K562 (cell line): ENCODE data around the gene ADAT1. TPM values are rescaled to one million over a fixed set of nuclear protein-coding genes. Genes with fewer than 3 reads are reported as not detected.

Experiments
- ATF4 ChIP-seq: fragments of 450-650 bp; formaldehyde crosslinking; IDR thresholded peaks from 2 replicates; pipeline ENCODE4 v1.4.0; 2022; ENCODE audit warnings: mild to moderate bottlenecking, moderate library complexity
- CUX1 ChIP-seq: fragments of 200-800 bp; sonication (Bioruptor generic); IDR thresholded peaks from 2 replicates; pipeline ENCODE4 v1.6.1; 2016; ENCODE audit warnings: missing genetic modification characterization, missing compliant biosample characterization
- GATAD2B ChIP-seq: fragments of 450-650 bp; IDR thresholded peaks from 2 replicates; pipeline ENCODE4 v1.6.1; 2017; ENCODE audit warnings: mild to moderate bottlenecking, borderline replicate concordance
- GTF3C2 ChIP-seq: IDR thresholded peaks from 3 replicates; pipeline ENCODE4 v1.6.1; 2011; ENCODE audit warnings: borderline replicate concordance, mild to moderate bottlenecking, moderate library complexity; ENCODE audit not compliant: insufficient read length; ENCODE audit errors: extremely low read depth
- HEY1 ChIP-seq: fragments of 250-450 bp; sonication (Bioruptor Pico); IDR thresholded peaks from 2 replicates; pipeline ENCODE4 v1.5.0; 2020; ENCODE audit warnings: mild to moderate bottlenecking, moderate library complexity, borderline replicate concordance
- NR2C2 ChIP-seq, 2 experiments: fragments of 200-800 bp in 1 of 2; sonication (Bioruptor generic) in 1 of 2; sonication (generic) in 1 of 2; formaldehyde crosslinking in 1 of 2; IDR thresholded peaks; 2 replicates each; pipeline versions ENCODE4 v1.6.1 to v1.8.0; 2016 to 2022; ENCODE audit warnings: mild to moderate bottlenecking in 1 of 2, missing compliant biosample characterization in 1 of 2, missing genetic modification characterization in 1 of 2, missing genetic modification reagents in 1 of 2
- SAP30 ChIP-seq: fragments of 200-600 bp; sonication (generic); IDR thresholded peaks from 2 replicates; pipeline ENCODE4 v1.6.1; 2012; ENCODE audit warnings: borderline replicate concordance, low read depth, mild to moderate bottlenecking, moderate library complexity, low read length, control low read depth, inconsistent platforms; ENCODE audit not compliant: insufficient read depth, poor library complexity, severe bottlenecking
- SREBF2 ChIP-seq: sonication (generic); formaldehyde crosslinking; IDR thresholded peaks from 2 replicates; pipeline ENCODE4 v1.4.0; 2020; ENCODE audit warnings: mild to moderate bottlenecking, missing genetic modification reagents
- TGIF2 ChIP-seq: sonication (generic); formaldehyde crosslinking; IDR thresholded peaks from 2 replicates; pipeline ENCODE4 v1.8.1; 2022; ENCODE audit warnings: mild to moderate bottlenecking, missing genetic modification reagents, moderate library complexity
- ZBTB49 ChIP-seq: sonication (generic); formaldehyde crosslinking; IDR thresholded peaks from 2 replicates; pipeline ENCODE4 v1.8.0; 2022; ENCODE audit warnings: missing genetic modification reagents, mild to moderate bottlenecking, borderline replicate concordance
- ZNF24 ChIP-seq: fragments of 450-650 bp; IDR thresholded peaks from 2 replicates; pipeline ENCODE4 v1.6.1; 2016
- ZNF316 ChIP-seq: fragments of 450-650 bp; IDR thresholded peaks from 2 replicates; pipeline ENCODE4 v1.6.1; 2016
- ZNF347 ChIP-seq: fragments of 450-650 bp; formaldehyde crosslinking; IDR thresholded peaks from 2 replicates; pipeline ENCODE4 v1.4.0; 2020; ENCODE audit warnings: low read depth, mild to moderate bottlenecking, moderate library complexity
- ZSCAN29 ChIP-seq: fragments of 450-650 bp; IDR thresholded peaks from 2 replicates; pipeline ENCODE4 v1.6.1; 2017
- polyA plus RNA-seq, 8 experiments: library from polyadenylated mRNA; depleted of rRNA in 4 of 8; stranded (reverse) in 5 of 8; unstranded in 3 of 8; fragments of >200 nt; fragmentation: Nextera tagmentation in 2 of 8; fragmentation: Illumina TruSeq in 1 of 8; extraction: Ambion mirVana in 2 of 8; extraction: Trizol in 1 of 8; gene quantifications; 2 replicates each; pipeline versions ENCODE4 v1.2.1 to v1.2.3, GENCODE V29; 2011 to 2014; ENCODE audit warnings: inconsistent platforms in 1 of 8, missing spikeins in 1 of 8
- total RNA-seq, 7 experiments: library from RNA; depleted of rRNA in 6 of 7; stranded (reverse); fragments of >200 nt in 6 of 7; fragmentation: Illumina TruSeq in 2 of 7; extraction: Trizol in 2 of 7; gene quantifications; 2 replicates each; pipeline versions ENCODE4 v1.2.1 to v1.2.3, GENCODE V29; 2011 to 2021; ENCODE audit warnings: low replicate concordance in 1 of 7

Gene ADAT1
- total and polyA plus RNA-seq, 9 of the 15 experiments (the other 6 are each of a cell fraction or from before 2014, with no cell fraction given), result 16.0 to 36.7 (median 28.2) TPM

- TF ChIP-seq SAP30, result no peak
- TF ChIP-seq GATAD2B, result no peak
- no peak for TF ChIP-seq ZSCAN29
- TF ChIP-seq ZNF347, result no peak
- TF ChIP-seq CUX1 (CRISPR knock-in tag), result peak; percentile 58; the same call in 1 of the 2 replicates
- TF ChIP-seq ZBTB49 (CRISPR knock-in tag), result no peak
- no peak for TF ChIP-seq ATF4 (CRISPR knock-in tag)
- TF ChIP-seq NR2C2 (CRISPR knock-in tag; IDR thresholded peaks at IDR 0.05), result no peak
- peak; percentile 56; the same call in 1 of the 2 replicates for TF ChIP-seq NR2C2 (tag; IDR thresholded peaks at IDR 0.05)
- TF ChIP-seq TGIF2 (CRISPR knock-in tag), result no peak
- no peak for TF ChIP-seq SREBF2 (CRISPR knock-in tag)
- no peak for TF ChIP-seq HEY1
- peak; percentile 81 for TF ChIP-seq ZNF316
- TF ChIP-seq ZNF24, result no peak
- no peak for TF ChIP-seq GTF3C2
These were observed 29.0 kb downstream of the ADAT1 start (continued) for GRCh38 chr16:75593825-75594820.
